Parathyroid adenoma (tissue), 2 donors: ENCODE measurements around the gene IL12B.
A peak's percentile ranks its signal among the peaks of the same experiment; 100 is the strongest.
"Not testable (repeated sequence)": the region's sequence is repeated elsewhere in the genome, so short reads cannot be mapped to it uniquely, and the experiment has no call there.

Experiments used
- H2AFZ ChIP-seq: fragments of 300-600 bp; sonication (generic); one replicate; pipeline ENCODE4 v1.7.0; 2017; ENCODE audit warnings: antibody characterized with exemption, mild to moderate bottlenecking
- H3K27ac ChIP-seq: fragments of 300-600 bp; sonication (generic); one replicate; pipeline ENCODE4 v1.7.0; 2017
- H3K27me3 ChIP-seq: fragments of 300-600 bp; sonication (generic); one replicate; pipeline ENCODE4 v1.7.0; 2017; ENCODE audit warnings: low read length; ENCODE audit not compliant: control insufficient read depth, insufficient read depth
- H3K36me3 ChIP-seq: fragments of 300-600 bp; sonication (generic); one replicate; pipeline ENCODE4 v1.7.0; 2017; ENCODE audit warnings: low read length; ENCODE audit not compliant: control insufficient read depth, insufficient read depth
- H3K4me1 ChIP-seq: fragments of 300-600 bp; sonication (generic); one replicate; pipeline ENCODE4 v1.7.0; 2017; ENCODE audit warnings: control low read depth
- H3K4me2 ChIP-seq: fragments of 300-600 bp; sonication (generic); one replicate; pipeline ENCODE4 v1.7.0; 2017; ENCODE audit warnings: low read length
- H3K4me3 ChIP-seq: fragments of 300-600 bp; sonication (generic); one replicate; pipeline ENCODE4 v1.7.0; 2017; ENCODE audit warnings: low read depth, low read length
- H3K79me2 ChIP-seq: fragments of 300-600 bp; sonication (generic); one replicate; pipeline ENCODE4 v1.7.0; 2017; ENCODE audit warnings: control low read depth
- H3K9ac ChIP-seq: fragments of 300-600 bp; sonication (generic); one replicate; pipeline ENCODE4 v1.7.0; 2017; ENCODE audit warnings: mild to moderate bottlenecking
- H3K9me3 ChIP-seq: fragments of 300-600 bp; sonication (generic); one replicate; pipeline ENCODE4 v1.7.0; 2017; ENCODE audit warnings: low read length; ENCODE audit not compliant: control insufficient read depth
- TF ChIP-seq, protein P1 (sequence below): fragments of 300-600 bp; sonication (generic); IDR thresholded peaks from one replicate; pipeline ENCODE4 v1.7.0; 2017; ENCODE audit warnings: antibody characterized with exemption, mild to moderate bottlenecking
- donor health status: primary hyperparathyroidism.

Gene IL12B

DNA sequence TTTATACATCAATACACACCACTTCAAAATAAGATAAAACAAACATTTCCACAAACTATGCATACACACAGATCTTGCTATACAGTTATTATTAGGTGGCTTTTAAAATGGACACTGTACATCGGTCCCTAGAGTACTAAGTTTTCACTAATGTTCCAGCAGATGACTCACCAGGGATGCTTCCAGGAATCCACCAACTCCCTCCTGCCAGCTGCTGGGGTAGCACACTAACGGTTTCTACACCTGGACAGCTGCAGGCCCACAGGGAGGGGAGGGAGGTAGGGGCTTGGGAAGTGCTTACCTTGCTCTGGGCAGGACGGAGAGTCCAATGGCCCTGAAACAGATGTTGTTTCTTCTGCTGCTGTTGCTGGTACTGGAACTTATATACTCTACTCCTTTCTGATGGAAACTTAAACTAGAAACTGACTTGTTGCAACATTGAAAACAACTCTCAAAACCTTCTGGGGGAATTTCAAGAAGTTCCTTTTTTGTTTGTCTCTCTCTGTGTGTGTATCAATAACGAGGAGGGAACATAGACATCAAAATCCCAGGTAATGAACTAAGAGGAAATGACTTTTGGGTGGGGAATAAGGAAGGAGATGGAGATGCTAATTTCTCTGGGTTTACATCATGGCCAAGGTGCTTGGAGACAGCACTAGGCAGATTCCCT lies at the start of gene IL12B:
TSS of gene IL12B (minus strand) at position 357 of the 670 bp plus-strand sequence. CDS start 3,705 bp downstream, outside the sequence.
- no peaks in the 10 kb centered on the region for H3K9me3 ChIP-seq
- no peaks in the 10 kb centered on the region for H3K27me3 ChIP-seq
- H3K79me2 ChIP-seq, result no peaks in the 10 kb centered on the region
- TF ChIP-seq, protein P1, sequence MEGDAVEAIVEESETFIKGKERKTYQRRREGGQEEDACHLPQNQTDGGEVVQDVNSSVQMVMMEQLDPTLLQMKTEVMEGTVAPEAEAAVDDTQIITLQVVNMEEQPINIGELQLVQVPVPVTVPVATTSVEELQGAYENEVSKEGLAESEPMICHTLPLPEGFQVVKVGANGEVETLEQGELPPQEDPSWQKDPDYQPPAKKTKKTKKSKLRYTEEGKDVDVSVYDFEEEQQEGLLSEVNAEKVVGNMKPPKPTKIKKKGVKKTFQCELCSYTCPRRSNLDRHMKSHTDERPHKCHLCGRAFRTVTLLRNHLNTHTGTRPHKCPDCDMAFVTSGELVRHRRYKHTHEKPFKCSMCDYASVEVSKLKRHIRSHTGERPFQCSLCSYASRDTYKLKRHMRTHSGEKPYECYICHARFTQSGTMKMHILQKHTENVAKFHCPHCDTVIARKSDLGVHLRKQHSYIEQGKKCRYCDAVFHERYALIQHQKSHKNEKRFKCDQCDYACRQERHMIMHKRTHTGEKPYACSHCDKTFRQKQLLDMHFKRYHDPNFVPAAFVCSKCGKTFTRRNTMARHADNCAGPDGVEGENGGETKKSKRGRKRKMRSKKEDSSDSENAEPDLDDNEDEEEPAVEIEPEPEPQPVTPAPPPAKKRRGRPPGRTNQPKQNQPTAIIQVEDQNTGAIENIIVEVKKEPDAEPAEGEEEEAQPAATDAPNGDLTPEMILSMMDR, result no peak
- no peak within 1 kb of the TSS for H3K27ac ChIP-seq
- no peak within 1 kb of the TSS for H3K9ac ChIP-seq
- no peak within 1 kb of the TSS for H2AFZ ChIP-seq
- no peaks in the 10 kb centered on the region for H3K36me3 ChIP-seq
- no peaks in the 10 kb centered on the region for H3K4me1 ChIP-seq
- H3K4me2 ChIP-seq, result peak within 1 kb of the TSS; percentile 66
- no peak within 1 kb of the TSS for H3K4me3 ChIP-seq

DNA sequence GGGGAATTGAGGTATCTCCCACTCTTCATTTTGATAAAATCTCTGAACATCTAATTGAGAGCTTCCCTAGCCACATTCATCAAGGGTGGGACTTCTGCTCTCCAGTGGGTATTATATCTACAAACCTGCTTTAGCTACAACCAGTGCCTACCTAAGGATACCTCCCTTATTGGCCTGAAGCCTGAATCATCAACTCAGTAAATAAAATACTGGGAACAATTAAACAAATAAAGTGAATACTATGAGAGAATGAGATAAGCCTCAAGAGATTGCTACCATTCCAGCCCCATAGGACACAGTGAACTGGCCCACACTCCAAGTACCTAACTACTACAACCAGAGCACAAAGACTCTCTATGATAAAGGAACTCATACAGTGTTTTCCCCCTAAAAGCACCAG lies 47.4 kb upstream of the IL12B start:
- Histone ChIP-seq H3K79me2 (no peaks in the 10 kb centered on the region), H3K4me3 (no peak overlapping the region), H3K4me2 (no peak overlapping the region), H3K4me1 (no peaks in the 10 kb centered on the region), H3K9ac (no peak overlapping the region), H3K27me3 (no peaks in the 10 kb centered on the region), H3K36me3 (no peaks in the 10 kb centered on the region), H3K9me3 (no peaks in the 10 kb centered on the region), H3K27ac (no peak overlapping the region), H2AFZ (no peak overlapping the region)
- TF ChIP-seq, protein P1, result no peak

DNA sequence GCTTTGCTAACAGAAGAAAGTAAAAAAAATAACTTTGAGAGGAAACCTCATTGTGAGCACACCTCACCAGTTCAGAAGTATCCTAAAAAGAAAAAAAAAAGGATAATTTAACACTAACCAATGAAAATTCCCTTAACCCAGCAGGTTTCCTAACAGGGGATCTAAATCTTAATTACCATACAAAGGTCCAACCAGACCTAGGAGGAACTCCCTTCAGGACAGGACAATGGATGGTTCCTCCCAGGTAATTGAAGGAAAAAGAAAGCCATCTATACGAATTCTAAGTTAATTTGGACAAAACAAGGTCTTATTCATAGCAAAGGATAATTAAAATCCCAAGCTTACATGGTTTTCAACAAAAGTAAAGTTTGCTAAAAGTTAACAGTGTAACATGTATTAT lies 37.6 kb upstream of the IL12B start:
- H3K79me2 ChIP-seq, H3K36me3 ChIP-seq, H3K4me3 ChIP-seq, H3K9ac ChIP-seq, H2AFZ ChIP-seq, H3K9me3 ChIP-seq, H3K27ac ChIP-seq, H3K27me3 ChIP-seq, H3K4me2 ChIP-seq, H3K4me1 ChIP-seq: not testable (repeated sequence)

DNA sequence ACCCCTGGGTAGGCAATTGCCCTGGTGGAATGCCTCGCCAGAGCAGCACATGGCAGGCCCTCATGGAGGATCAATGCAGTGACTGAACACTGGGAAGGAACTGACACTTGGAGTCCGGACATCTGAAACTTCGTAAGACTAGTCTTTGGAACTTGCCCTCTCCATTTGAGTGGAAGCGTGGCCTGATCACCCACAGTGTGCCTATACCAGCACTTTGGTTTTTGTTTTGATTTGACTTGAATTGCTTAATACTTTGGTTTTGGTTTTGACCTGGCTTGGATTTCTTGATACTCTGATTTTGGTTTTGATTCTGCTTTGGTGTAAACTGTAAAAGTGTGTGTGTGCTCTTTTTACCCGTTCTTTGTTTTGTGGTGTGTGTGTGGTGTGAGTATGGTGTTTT lies 36.5 kb upstream of the IL12B start:
- not testable (repeated sequence) for H3K36me3 ChIP-seq, H3K4me3 ChIP-seq, H3K27me3 ChIP-seq, H3K79me2 ChIP-seq, H3K9ac ChIP-seq, H2AFZ ChIP-seq, H3K4me2 ChIP-seq, H3K27ac ChIP-seq, H3K9me3 ChIP-seq, H3K4me1 ChIP-seq

DNA sequence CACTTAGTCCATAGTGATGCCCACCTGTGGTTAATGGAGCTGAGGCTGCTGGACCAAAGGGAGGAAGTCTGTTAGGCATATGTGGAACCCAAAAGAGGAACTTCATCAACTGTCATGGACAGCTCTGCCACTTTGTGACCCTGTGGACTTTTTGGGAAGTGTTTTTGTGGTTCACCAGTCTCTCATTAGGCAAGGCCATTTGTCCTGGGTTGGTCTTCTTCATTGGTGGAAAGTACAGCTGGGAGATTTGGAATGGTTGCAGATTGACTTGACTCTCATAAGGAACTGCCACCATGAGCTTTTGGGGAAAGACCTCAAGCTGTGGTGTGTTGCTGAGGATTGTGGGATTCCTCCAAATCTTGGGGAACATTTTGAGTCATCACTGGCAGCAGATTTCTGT lies 31.9 kb upstream of the IL12B start:
- H3K4me1 ChIP-seq, result no peaks in the 10 kb centered on the region
- H3K79me2 ChIP-seq, result no peaks in the 10 kb centered on the region
- no peaks in the 10 kb centered on the region for H3K36me3 ChIP-seq
- no peak overlapping the region for H3K4me3 ChIP-seq
- H3K9me3 ChIP-seq, result no peaks in the 10 kb centered on the region
- no peak overlapping the region for H2AFZ ChIP-seq
- TF ChIP-seq, protein P1, result no peak
- H3K9ac ChIP-seq, result no peak overlapping the region
- no peak overlapping the region for H3K4me2 ChIP-seq
- H3K27ac ChIP-seq, result no peak overlapping the region
- H3K27me3 ChIP-seq, result no peaks in the 10 kb centered on the region

DNA sequence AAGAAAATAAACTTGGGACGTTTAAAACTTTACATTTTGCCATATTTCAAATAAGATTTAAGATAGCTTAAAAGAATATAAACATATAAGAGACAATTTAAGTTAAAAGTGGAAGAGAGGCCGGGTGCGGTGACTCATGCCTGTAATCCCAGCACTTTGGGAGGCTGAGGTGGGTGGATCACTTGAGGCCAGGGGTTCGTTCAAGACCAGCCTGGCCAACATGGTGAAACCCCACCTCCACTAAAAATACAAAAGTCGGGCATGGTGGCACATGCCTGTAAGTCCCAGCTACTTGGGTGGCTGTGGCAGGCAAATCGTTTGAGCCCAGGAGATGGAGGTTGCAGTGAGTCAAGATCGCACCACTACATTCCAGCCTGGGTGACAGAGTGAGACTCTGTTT lies 29.6 kb upstream of the IL12B start:
- not testable (repeated sequence) for H2AFZ ChIP-seq

More for the DNA sequence above, 29.6 kb upstream of the IL12B start:
- H3K4me3 ChIP-seq, H3K9ac ChIP-seq, H3K79me2 ChIP-seq, H3K4me2 ChIP-seq, H3K36me3 ChIP-seq, H3K27ac ChIP-seq, H3K4me1 ChIP-seq, H3K27me3 ChIP-seq, H3K9me3 ChIP-seq: not testable (repeated sequence)
